Stimulated activated CD8-positive, alpha-beta memory T cell treated with anti-CD3 and anti-CD28 coated beads, Interleukin-7, amount 100 ng/mL, for 1 hour (primary cell): ENCODE measurements around the gene DHX30.
A peak's percentile ranks its signal among the peaks of the same experiment; 100 is the strongest.
"Not testable (repeated sequence)": the region's sequence is repeated elsewhere in the genome, so short reads cannot be mapped to it uniquely, and the experiment has no call there.

Experiments used
- DNase-seq, 2 donors: peaks; one replicate each; pipeline ENCODE4 v3.0.0-alpha.2; 2020; ENCODE audit warnings: low read depth in 2 of 2

The DHX30 gene

DNA sequence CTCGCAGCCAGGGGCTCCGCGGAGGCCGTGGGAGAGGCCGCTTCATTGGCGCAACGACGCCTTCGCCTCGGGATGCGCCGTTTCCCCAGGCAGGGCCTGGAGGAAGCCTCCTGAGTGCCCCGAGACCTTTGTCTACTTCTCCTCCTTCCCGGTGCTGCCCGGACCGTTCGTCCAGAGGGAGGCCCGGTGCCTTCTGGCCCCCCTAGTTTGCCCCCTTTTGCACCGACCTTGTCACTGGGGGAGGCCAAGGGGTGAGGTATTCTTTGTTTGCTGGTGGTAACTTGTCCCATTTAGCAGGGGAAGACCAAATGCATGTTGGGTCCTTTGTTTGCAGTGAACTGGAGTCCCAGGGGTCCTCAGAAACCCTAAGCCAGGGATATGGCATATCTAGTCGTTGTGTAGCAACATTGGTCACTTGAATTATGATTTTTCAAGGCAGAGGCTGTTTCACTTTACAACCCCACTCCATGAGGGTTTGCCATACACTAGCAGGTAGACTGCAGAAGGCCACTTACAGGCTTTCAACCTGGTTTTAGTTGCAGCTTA is 615 bp downstream of the DHX30 start:
- no peak for DNase-seq

GRCh38 chr3:47804577-47804976 is 1.6 kb downstream of the DHX30 start:
- no peak for DNase-seq

DNA sequence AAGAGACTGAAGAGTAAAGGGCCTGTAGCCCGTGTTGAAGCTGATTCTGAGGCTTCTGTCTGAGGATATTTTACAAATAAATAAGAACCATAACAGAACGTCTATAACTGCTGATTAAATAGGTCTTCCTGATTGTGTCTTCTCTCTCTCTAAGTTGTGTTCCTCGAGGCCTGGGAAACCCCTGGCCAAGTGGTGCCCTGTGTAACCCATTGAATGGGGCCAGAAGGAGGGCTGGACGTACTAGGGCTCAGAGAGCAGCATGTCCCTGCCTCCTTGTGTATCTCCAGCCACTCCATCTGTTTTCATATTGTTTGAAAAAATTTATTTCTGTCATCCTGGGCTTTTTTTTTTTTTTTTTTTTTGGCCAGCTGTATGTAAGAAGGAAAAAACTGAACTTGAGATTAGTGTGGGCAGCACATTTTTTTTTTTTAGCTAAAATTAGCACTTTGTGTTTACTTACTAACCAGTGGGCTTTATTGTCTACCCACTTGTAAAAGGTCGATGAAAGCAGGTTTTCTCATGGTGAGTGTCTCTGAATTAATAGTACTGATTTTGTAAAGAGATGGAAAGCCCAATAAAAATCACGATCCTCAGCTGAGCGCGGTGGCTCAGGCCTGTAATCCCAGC is 10.7 kb downstream of the DHX30 start:
- no peak for DNase-seq

- DNase-seq, result no peak
These were observed 14.7 kb downstream of the DHX30 start for GRCh38 chr3:47817609-47818008.

DNA sequence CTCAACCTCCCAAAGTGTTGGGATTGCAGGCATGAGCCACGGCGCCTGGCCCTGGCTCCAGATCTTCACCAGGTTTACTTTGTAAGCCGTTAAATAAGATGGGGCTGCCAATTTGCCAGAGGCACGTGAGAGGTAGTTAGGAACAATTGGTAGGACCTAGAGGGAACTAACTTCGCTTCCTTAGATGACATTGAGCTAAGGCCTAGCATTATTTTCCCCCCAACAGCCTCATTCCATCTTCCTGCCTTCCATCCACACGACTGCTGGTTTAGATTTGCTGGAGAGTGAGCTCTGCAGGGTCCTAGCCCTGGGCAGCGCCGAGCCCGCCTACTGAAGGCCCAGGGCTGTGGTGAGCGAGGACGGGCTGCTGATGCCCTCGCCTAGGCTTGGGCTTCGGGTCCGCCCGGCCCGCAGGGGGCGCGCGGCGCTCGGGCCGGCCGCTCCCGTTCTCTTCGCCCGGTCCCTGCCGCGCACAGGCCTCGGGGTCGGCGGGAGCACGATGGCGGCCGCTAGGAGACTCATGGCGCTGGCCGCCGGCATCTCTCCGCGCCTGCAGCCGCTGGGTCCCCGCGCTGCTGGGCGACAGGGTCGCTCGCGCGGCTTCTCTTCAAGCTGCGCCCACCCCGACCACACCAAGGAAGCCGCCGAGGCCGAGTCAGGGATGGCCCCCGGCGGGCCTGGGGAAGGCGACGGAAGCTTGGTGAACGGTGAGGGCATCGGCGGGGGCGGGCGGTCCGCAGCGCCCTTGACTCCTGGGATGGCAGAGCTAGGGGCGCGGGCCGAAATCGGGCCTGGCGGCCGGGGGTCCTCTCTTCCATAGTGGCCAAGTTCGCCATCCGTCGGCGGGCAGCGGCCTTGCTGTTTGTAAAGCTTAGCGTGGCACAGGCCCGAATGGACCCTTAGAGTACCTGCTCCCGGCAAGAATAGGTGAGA is 21.9 kb downstream of the DHX30 start:
- DNase-seq, result peak; percentile 56 to 58

- no peak for DNase-seq
These were observed 22.7 kb downstream of the DHX30 start for GRCh38 chr3:47825590-47825989.

DNA sequence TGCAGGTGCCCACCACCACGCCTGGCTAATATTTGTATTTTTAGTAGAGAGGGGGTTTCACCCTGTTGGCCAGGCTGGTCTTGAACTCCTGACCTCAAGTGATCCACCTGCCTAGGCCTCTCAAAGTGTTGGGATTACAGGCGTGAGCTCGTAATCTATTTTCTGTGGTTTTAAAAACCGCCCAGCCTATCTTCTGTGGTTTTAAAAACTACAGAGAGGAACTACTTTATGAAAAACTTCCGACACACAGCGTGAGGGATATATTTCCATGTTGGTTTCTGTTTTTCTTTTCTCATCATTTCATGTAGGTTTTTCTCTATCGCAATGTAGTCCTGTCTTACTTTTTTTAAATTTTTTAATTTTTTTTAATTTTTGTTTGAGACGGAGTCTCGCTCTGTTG is 26.5 kb downstream of the DHX30 start:
- not testable (repeated sequence) for DNase-seq

DNA sequence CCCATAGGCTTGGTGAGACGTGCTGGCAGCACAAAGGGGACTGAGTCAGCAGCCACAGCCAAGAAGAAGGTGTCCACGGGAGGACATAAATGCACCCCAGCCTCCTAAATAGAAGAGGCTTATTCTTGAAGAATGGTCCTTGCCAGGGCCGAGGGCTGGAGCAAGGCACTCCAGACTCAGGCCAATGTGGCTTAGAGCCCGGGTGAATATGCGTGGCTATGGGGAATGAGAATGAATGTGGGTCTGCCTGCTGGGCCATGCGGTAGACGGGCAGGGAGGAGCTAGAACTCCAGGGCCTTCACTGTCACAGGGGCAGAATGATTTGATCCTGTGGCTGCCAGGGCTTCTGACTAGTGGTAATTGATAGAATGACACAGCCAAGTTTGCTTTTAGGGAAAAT is 34.0 kb downstream of the DHX30 start:
- no peak for DNase-seq

DNA sequence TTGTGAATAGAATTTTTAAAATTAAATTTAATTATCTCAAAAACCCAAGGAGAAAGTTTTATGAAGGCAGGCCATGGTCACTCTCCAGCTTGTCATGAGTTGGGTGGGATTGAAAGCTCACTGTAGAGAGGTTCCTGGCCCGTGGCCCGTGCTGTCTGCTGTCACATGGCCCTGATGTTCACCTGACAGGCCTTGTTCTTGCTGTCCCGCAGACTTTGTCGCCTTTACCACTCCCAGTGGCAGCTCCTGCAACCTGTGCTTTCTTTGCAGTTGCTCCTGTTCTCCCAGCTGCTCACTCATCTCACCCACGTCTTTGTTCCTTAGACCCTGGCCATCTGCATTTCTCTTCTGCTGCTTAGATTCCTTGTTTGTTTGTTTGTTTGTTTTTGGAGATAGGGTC is 35.6 kb downstream of the DHX30 start:
- DNase-seq, result no peak

DNA sequence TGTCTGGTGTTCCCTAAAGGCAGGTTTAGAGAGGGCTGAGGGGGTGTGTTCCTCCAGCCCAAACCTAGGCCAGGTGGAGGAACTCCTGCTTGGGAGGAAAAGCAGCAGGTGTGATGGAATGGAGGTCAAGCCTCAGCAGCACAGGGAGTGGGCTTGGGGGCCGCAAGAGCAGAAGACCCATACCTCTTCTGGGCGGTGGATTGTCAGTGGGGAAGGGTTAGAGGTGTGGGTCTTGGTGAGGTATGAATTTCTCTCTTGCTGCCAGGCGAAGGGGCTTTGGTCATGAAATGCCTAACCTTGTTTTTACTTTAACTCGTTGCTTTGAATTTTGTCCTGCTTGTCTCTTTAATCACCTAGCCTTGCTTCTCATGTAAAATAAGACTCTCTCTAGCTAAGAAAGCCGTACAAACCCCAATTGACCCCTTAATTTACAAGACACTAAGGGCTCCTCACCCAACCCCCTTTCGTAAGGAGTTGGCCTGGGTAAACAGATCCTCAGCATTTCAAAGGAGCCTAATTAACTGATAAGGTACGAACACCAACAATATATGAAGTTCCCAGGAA is 38.9 kb downstream of the DHX30 start:
- DNase-seq, result no peak

DNA sequence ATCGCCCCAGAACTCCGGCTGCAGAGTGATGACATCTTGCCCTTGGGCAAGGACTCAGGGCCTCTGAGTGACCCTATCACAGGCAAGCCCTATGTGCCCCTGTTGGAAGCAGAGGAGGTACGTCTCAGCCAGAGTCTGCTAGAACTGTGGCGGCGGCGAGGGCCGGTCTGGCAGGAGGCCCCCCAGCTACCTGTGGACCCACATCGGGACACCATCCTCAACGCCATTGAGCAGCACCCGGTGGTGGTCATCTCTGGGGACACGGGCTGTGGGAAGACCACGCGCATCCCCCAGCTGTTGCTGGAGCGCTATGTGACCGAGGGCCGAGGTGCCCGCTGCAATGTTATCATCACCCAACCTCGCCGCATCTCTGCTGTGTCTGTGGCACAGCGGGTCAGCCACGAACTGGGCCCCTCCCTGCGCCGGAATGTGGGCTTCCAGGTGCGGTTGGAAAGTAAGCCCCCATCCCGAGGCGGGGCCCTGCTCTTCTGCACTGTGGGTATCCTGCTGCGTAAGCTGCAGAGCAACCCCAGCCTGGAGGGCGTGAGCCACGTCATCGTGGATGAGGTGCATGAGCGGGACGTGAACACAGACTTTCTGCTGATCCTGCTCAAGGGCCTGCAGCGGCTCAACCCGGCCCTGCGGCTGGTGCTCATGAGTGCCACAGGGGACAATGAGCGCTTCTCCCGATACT is 43.4 kb downstream of the DHX30 start:
- no peak for DNase-seq

GRCh38 chr3:47846880-47847248 is 43.9 kb downstream of the DHX30 start:
- no peak for DNase-seq

GRCh38 chr3:47847260-47847659 is 44.3 kb downstream of the DHX30 start:
- DNase-seq, result no peak

DNA sequence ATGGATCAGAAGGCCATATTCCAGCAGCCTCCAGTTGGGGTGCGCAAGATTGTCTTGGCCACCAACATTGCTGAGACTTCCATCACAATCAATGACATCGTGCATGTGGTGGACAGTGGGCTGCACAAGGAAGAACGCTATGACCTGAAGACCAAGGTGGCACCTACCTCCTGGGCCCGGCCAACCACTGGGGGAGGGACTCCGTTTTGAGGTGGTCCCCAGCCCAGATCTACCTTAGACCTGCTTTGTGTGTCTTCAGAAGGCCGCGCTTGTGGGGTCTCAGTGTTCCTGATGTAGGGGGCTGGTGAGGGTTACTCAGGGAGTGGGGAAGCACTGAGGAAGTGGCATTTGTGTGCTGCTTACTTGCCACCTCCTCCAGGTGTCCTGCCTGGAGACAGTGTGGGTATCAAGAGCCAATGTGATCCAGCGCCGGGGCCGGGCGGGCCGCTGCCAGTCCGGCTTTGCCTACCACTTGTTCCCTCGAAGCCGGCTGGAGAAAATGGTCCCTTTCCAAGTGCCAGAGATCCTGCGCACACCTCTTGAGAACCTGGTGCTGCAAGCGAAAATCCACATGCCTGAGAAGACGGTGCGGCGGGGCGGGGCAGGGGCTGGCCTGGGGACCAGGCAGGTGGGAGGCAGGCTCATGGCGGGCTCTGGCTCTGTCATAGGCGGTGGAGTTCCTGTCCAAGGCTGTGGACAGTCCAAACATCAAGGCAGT is 45.0 kb downstream of the DHX30 start:
- DNase-seq, result no peak

GRCh38 chr3:47848599-47849117 is 45.7 kb downstream of the DHX30 start:
- no peak for DNase-seq

DNA sequence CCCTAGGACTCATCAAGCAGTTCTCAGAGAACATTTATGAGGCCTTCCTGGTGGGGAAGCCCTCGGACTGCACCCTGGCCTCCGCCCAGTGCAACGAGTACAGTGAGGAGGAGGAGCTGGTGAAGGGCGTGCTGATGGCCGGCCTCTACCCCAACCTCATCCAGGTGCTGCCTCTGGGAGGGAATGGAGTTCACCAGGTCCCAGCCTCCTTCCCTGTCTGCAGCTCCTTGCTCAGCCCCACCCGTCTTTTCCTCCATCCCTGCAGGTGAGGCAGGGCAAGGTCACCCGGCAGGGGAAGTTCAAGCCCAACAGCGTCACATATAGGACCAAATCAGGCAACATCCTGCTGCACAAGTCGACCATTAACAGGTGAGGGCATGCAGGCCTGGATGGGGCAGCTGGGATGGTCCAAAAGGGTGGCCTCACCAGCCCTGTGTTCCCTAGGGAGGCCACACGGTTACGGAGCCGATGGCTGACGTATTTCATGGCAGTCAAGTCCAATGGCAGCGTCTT is 46.3 kb downstream of the DHX30 start:
- no peak for DNase-seq

GRCh38 chr3:47849699-47850563 is 47.0 kb downstream of the DHX30 start:
- DNase-seq, result no peak

DNA sequence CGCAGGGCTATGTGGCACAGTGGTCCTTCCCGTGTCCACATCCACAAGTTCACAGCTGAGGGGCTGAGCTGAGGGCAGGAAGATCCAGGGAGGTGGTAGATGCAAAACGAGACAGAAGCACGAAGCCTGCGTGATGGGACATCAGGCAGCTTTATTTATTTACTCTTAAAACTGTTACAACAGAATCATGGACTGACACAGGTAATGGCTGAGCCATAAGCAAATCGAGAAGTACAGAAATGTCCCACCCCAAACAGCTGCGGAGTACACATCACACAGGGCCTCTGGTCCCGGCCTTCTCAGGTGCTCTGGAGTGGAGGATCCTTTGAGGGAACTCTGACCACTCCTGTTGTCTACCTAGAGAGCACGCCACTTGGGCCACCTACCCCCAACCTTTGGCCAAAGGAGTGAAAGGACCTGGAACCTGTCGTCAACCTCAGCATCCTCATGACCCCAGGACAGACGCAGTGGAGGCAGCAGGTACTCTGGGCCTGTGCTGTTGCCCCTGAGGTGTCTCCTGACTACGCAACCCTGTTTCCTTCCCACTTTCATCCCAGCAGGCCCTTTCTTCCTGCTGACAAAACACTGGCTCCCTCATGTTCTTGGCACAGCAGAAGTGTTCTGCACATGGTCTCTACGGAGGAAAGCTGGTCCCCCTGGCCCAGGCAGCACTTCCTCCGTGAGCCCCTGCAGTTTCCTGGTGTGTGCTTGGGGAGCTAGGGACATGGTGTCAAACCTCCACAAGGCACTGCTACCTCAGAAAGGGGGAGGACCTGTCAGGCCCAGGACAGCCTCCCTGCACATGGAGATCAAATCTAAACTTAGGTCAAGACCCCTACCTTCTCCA is 47.8 kb downstream of the DHX30 start:
- no peak for DNase-seq
